GM23338 (cell line): ENCODE measurements around the gene GNAI1. TPM values are rescaled to one million over a fixed set of nuclear protein-coding genes. Genes with fewer than 3 reads are reported as not detected.

Source experiments
- ATAC-seq: fragments of 200-7000 bp; cut with Tn5 transposase; 3 replicates; pipeline ENCODE4 v1.9.1; 2020
- DNase-seq: peaks from one replicate; pipeline ENCODE4 v3.0.0-alpha.2; 2015; ENCODE audit warnings: low spot score
- H2AFZ ChIP-seq: fragments of 200-600 bp; sonication (generic); 2 replicates; pipeline ENCODE4 v1.8.0; 2016; ENCODE audit warnings: antibody characterized with exemption, mild to moderate bottlenecking, moderate library complexity
- H3F3A ChIP-seq: fragments of 200-600 bp; sonication (generic); replicated peaks from 2 replicates; pipeline ENCODE4 v1.8.0; 2017; ENCODE audit warnings: antibody characterized with exemption, mixed run types, low read depth
- H3K27ac ChIP-seq: fragments of 200-600 bp; sonication (generic); 2 replicates; pipeline ENCODE4 v1.6.1; 2016; ENCODE audit warnings: low read depth
- H3K27me3 ChIP-seq: fragments of 200-600 bp; sonication (generic); 2 replicates; pipeline ENCODE4 v1.8.0; 2016; ENCODE audit warnings: mild to moderate bottlenecking, mixed run types, moderate library complexity; ENCODE audit not compliant: insufficient read depth
- H3K36me3 ChIP-seq: fragments of 200-600 bp; sonication (generic); 2 replicates; pipeline ENCODE4 v1.8.0; 2016; ENCODE audit warnings: mild to moderate bottlenecking; ENCODE audit not compliant: insufficient read depth
- H3K4me1 ChIP-seq: fragments of 200-600 bp; sonication (generic); 2 replicates; pipeline ENCODE4 v1.8.0; 2016; ENCODE audit warnings: mild to moderate bottlenecking, moderate library complexity; ENCODE audit not compliant: insufficient read depth
- H3K4me2 ChIP-seq: fragments of 200-600 bp; sonication (generic); 2 replicates; pipeline ENCODE4 v1.7.1; 2017; ENCODE audit warnings: mixed run types
- H3K4me3 ChIP-seq: fragments of 200-600 bp; sonication (generic); 2 replicates; pipeline ENCODE4 v1.6.1; 2016; ENCODE audit warnings: mixed run types
- H3K79me2 ChIP-seq: fragments of 200-600 bp; sonication (generic); replicated peaks from 2 replicates; pipeline ENCODE4 v1.8.0; 2017; ENCODE audit warnings: mild to moderate bottlenecking; ENCODE audit not compliant: insufficient read depth
- H3K9me2 ChIP-seq: fragments of 200-600 bp; sonication (generic); 2 replicates; pipeline ENCODE4 v1.8.0; 2017; ENCODE audit not compliant: insufficient read depth
- H4K20me1 ChIP-seq: fragments of 200-600 bp; sonication (generic); replicated peaks from 2 replicates; pipeline ENCODE4 v1.8.0; 2017; ENCODE audit warnings: mild to moderate bottlenecking; ENCODE audit not compliant: insufficient read depth
- H3K27ac Mint-ChIP-seq: 2 replicates; pipeline ENCODE4 v1.8.0; 2020; ENCODE audit warnings: inconsistent platforms, mild to moderate bottlenecking, moderate library complexity, mixed read lengths
- H3K27me3 Mint-ChIP-seq: 3 replicates; pipeline ENCODE4 v1.8.0; 2022; ENCODE audit warnings: low read depth, mild to moderate bottlenecking, moderate library complexity, mixed read lengths, inconsistent platforms; ENCODE audit not compliant: insufficient read depth, poor library complexity
- H3K36me3 Mint-ChIP-seq: 3 replicates; pipeline ENCODE4 v1.8.0; 2021; ENCODE audit warnings: low read depth, mild to moderate bottlenecking, inconsistent platforms, moderate library complexity, mixed read lengths
- H3K4me1 Mint-ChIP-seq: 3 replicates; pipeline ENCODE4 v1.8.0; 2020; ENCODE audit warnings: mild to moderate bottlenecking, inconsistent platforms, mixed read lengths
- H3K4me3 Mint-ChIP-seq: 3 replicates; pipeline ENCODE4 v1.8.0; 2021; ENCODE audit warnings: moderate library complexity, mild to moderate bottlenecking, inconsistent platforms, mixed read lengths
- H3K9me3 Mint-ChIP-seq: 3 replicates; pipeline ENCODE4 v1.8.0; 2020; ENCODE audit warnings: moderate library complexity, mild to moderate bottlenecking, inconsistent platforms, mixed read lengths
- CREB1 ChIP-seq: fragments of 250-450 bp; sonication (Bioruptor Pico); IDR thresholded peaks from 2 replicates; pipeline ENCODE4 v1.5.0; 2020; ENCODE audit warnings: low read depth, mild to moderate bottlenecking, moderate library complexity
- EZH2 ChIP-seq: fragments of 200-600 bp; sonication (generic); IDR thresholded peaks from one replicate; pipeline ENCODE4 v1.8.0; 2017; ENCODE audit warnings: antibody characterized with exemption, mild to moderate bottlenecking, low read depth; ENCODE audit not compliant: unreplicated experiment
- NANOG ChIP-seq: IDR thresholded peaks from 2 replicates; pipeline ENCODE4 v1.6.1; 2016; ENCODE audit warnings: antibody characterized with exemption, borderline replicate concordance
- POLR2AphosphoS5 ChIP-seq: IDR thresholded peaks from 2 replicates; pipeline ENCODE4 v1.6.1; 2016; ENCODE audit warnings: antibody characterized with exemption, low read depth
- STAT1 ChIP-seq: IDR thresholded peaks from one replicate; pipeline ENCODE4 v1.6.1; 2016; ENCODE audit warnings: antibody characterized with exemption; ENCODE audit not compliant: unreplicated experiment
- ZNF114 ChIP-seq: fragments of 250-450 bp; sonication (Bioruptor Pico); IDR thresholded peaks from 2 replicates; pipeline ENCODE4 v1.5.0; 2020; ENCODE audit warnings: mild to moderate bottlenecking, moderate library complexity
- ZNF331 ChIP-seq: fragments of 250-450 bp; sonication (Bioruptor Pico); IDR thresholded peaks from 2 replicates; pipeline ENCODE4 v1.5.0; 2020; ENCODE audit warnings: low read depth, mild to moderate bottlenecking, moderate library complexity
- polyA plus RNA-seq: library from polyadenylated mRNA; unstranded; fragments of >200 nt; fragmentation: Nextera tagmentation; extraction: Ambion mirVana; gene quantifications from 2 replicates; pipeline ENCODE4 v1.2.1, GENCODE V29; 2016
- total RNA-seq: library from RNA; depleted of rRNA; stranded (reverse); fragments of >200 nt; shearing (Covaris generic); gene quantifications from 2 replicates; pipeline ENCODE4 v1.2.3, GENCODE V29; 2014
- TF ChIP-seq, protein P1 (sequence below): IDR thresholded peaks from one replicate; pipeline ENCODE4 v1.6.1; 2018; ENCODE audit warnings: antibody characterized with exemption; ENCODE audit not compliant: unreplicated experiment
- TF ChIP-seq, protein P2 (sequence below), 2 experiments: fragments of 200-600 bp in 1 of 2; sonication (generic) in 1 of 2; conservative IDR thresholded peaks; 2 replicates each; pipeline versions ENCODE4 v1.5.1 to v1.6.1; 2016 to 2017; ENCODE audit warnings: antibody characterized with exemption in 2 of 2, low read depth in 2 of 2, mild to moderate bottlenecking in 2 of 2, moderate library complexity in 1 of 2
- TF ChIP-seq, protein P3 (sequence below): IDR thresholded peaks from 2 replicates; pipeline ENCODE4 v1.6.1; 2016; ENCODE audit warnings: antibody characterized with exemption

Gene GNAI1
- total and polyA plus RNA-seq, 2 experiments from 2014 or later: 31.3 to 36.9 TPM

DNA sequence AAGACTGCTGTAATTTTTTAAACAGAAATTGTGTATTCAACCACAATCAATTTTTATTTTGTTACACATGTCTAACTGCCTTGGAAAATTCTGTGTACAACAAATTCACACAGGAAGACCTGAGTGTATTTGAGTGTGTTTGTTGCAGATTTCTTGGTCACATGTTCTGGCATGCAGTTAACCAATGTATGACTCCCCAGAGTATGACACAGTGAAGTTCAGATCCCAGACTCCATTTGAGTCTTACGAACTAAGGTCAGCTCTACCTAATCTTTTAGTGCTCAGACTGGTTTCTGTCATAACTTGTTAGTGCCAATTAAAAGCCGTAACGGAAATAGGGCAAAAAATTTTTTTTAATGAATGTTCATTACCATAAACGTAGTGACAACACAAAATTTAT lies 5.8 kb downstream of the GNAI1 start:
- Mint-ChIP-seq H3K4me1 (peaks cover 35% of the 10 kb centered on the region), H3K27me3 (peaks cover 8% of the 10 kb centered on the region), H3K36me3 (peaks cover 7% of the 10 kb centered on the region; the same call in 2 of the 3 replicates), H3K27ac (no peak overlapping the region), H3K9me3 (peaks cover 3% of the 10 kb centered on the region; the same call in 2 of the 3 replicates), H3K4me3 (no peak overlapping the region)
- no peaks in the 10 kb centered on the region for H3K9me2 ChIP-seq
- H3K27ac ChIP-seq: no peak overlapping the region
- ATAC-seq: no peak
- peaks cover 12% of the 10 kb centered on the region for H3K27me3 ChIP-seq
- H2AFZ ChIP-seq: no peak overlapping the region
- peaks cover 7% of the 10 kb centered on the region for H4K20me1 ChIP-seq
- peaks cover 99% of the 10 kb centered on the region for H3K79me2 ChIP-seq
- H3K4me3 ChIP-seq: no peak overlapping the region
- peaks cover 22% of the 10 kb centered on the region for H3K4me1 ChIP-seq
- no peak overlapping the region for H3K4me2 ChIP-seq
- no peaks in the 10 kb centered on the region for H3K36me3 ChIP-seq
- H3F3A ChIP-seq: no peaks in the 10 kb centered on the region
- no peak for TF ChIP-seq POLR2AphosphoS5
- no peak for TF ChIP-seq ZNF331
- TF ChIP-seq, protein P1, sequence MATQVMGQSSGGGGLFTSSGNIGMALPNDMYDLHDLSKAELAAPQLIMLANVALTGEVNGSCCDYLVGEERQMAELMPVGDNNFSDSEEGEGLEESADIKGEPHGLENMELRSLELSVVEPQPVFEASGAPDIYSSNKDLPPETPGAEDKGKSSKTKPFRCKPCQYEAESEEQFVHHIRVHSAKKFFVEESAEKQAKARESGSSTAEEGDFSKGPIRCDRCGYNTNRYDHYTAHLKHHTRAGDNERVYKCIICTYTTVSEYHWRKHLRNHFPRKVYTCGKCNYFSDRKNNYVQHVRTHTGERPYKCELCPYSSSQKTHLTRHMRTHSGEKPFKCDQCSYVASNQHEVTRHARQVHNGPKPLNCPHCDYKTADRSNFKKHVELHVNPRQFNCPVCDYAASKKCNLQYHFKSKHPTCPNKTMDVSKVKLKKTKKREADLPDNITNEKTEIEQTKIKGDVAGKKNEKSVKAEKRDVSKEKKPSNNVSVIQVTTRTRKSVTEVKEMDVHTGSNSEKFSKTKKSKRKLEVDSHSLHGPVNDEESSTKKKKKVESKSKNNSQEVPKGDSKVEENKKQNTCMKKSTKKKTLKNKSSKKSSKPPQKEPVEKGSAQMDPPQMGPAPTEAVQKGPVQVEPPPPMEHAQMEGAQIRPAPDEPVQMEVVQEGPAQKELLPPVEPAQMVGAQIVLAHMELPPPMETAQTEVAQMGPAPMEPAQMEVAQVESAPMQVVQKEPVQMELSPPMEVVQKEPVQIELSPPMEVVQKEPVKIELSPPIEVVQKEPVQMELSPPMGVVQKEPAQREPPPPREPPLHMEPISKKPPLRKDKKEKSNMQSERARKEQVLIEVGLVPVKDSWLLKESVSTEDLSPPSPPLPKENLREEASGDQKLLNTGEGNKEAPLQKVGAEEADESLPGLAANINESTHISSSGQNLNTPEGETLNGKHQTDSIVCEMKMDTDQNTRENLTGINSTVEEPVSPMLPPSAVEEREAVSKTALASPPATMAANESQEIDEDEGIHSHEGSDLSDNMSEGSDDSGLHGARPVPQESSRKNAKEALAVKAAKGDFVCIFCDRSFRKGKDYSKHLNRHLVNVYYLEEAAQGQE: no peak
- no peak for TF ChIP-seq CREB1 (CRISPR knock-in tag)
- no peak for TF ChIP-seq ZNF114 (CRISPR knock-in tag)
- no peak for TF ChIP-seq NANOG
- TF ChIP-seq, protein P2, sequence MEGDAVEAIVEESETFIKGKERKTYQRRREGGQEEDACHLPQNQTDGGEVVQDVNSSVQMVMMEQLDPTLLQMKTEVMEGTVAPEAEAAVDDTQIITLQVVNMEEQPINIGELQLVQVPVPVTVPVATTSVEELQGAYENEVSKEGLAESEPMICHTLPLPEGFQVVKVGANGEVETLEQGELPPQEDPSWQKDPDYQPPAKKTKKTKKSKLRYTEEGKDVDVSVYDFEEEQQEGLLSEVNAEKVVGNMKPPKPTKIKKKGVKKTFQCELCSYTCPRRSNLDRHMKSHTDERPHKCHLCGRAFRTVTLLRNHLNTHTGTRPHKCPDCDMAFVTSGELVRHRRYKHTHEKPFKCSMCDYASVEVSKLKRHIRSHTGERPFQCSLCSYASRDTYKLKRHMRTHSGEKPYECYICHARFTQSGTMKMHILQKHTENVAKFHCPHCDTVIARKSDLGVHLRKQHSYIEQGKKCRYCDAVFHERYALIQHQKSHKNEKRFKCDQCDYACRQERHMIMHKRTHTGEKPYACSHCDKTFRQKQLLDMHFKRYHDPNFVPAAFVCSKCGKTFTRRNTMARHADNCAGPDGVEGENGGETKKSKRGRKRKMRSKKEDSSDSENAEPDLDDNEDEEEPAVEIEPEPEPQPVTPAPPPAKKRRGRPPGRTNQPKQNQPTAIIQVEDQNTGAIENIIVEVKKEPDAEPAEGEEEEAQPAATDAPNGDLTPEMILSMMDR (conservative IDR thresholded peaks at IDR 0.05; ENCODE audit: low read depth in 2 of 2): no peak
- no peak for TF ChIP-seq STAT1
- TF ChIP-seq EZH2: no peak
- TF ChIP-seq, protein P3, sequence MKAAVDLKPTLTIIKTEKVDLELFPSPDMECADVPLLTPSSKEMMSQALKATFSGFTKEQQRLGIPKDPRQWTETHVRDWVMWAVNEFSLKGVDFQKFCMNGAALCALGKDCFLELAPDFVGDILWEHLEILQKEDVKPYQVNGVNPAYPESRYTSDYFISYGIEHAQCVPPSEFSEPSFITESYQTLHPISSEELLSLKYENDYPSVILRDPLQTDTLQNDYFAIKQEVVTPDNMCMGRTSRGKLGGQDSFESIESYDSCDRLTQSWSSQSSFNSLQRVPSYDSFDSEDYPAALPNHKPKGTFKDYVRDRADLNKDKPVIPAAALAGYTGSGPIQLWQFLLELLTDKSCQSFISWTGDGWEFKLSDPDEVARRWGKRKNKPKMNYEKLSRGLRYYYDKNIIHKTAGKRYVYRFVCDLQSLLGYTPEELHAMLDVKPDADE: no peak
- no peak for DNase-seq
